Lung (tissue), 12 donors: ENCODE data around the gene MAPKAPK3. TPM values are rescaled to one million over a fixed set of nuclear protein-coding genes. Genes with fewer than 3 reads are reported as not detected.
"Not testable (repeated sequence)": the region's sequence is repeated elsewhere in the genome, so short reads cannot be mapped to it uniquely, and the experiment has no call there.

ENCODE experiments used
- ATAC-seq: fragments of 200-7000 bp; cut with Tn5 transposase; one replicate; pipeline ENCODE4 v1.9.1; 2020; ENCODE audit warnings: moderate number of reproducible peaks; ENCODE audit not compliant: insufficient read depth, low FRiP score
- DNase-seq, 3 donors: peaks; one replicate each; pipeline ENCODE4 v3.0.0-alpha.2; 2013 to 2017
- H3K27ac ChIP-seq, 2 donors: one replicate each; pipeline ENCODE4 v1.5.1; 2013; ENCODE audit warnings: mild to moderate bottlenecking in 2 of 2, moderate library complexity in 2 of 2, control low read depth in 1 of 2, inconsistent platforms in 1 of 2, low read depth in 1 of 2, low read length in 1 of 2
- H3K27me3 ChIP-seq, 3 donors: one replicate each; pipeline ENCODE4 v1.5.1; 2013; ENCODE audit warnings: low read length in 2 of 3; ENCODE audit not compliant: control insufficient read depth in 3 of 3, insufficient read depth in 3 of 3
- H3K36me3 ChIP-seq, 4 donors: one replicate each; pipeline ENCODE4 v1.5.1; 2013; ENCODE audit warnings: low read length in 4 of 4, mild to moderate bottlenecking in 1 of 4, moderate library complexity in 1 of 4; ENCODE audit not compliant: control insufficient read depth in 4 of 4, insufficient read depth in 4 of 4
- H3K4me1 ChIP-seq, 5 donors: one replicate each; pipeline ENCODE4 v1.5.1; 2013; ENCODE audit warnings: low read length in 5 of 5, mild to moderate bottlenecking in 2 of 5, moderate library complexity in 1 of 5; ENCODE audit not compliant: control insufficient read depth in 5 of 5, insufficient read depth in 5 of 5
- H3K4me3 ChIP-seq: one replicate; pipeline ENCODE4 v1.5.1; 2013; ENCODE audit warnings: mild to moderate bottlenecking, control low read depth, moderate library complexity
- H3K9ac ChIP-seq, 2 donors: one replicate each; pipeline ENCODE4 v1.5.1; 2013; ENCODE audit warnings: low read length in 2 of 2, control low read depth in 1 of 2; ENCODE audit not compliant: insufficient read depth in 1 of 2
- H3K9me3 ChIP-seq, 4 donors: one replicate each; pipeline ENCODE4 v1.5.1; 2013; ENCODE audit warnings: low read length in 3 of 4, mild to moderate bottlenecking in 1 of 4, moderate library complexity in 1 of 4; ENCODE audit not compliant: control insufficient read depth in 4 of 4, insufficient read depth in 3 of 4
- CTCF ChIP-seq: IDR thresholded peaks from 2 replicates; pipeline ENCODE4 v1.5.1; 2012; ENCODE audit warnings: mild to moderate bottlenecking; ENCODE audit errors: control extremely low read depth, extremely low read depth
- WGBS, 2 donors: extraction: QIAGEN DNeasy Blood & Tissue Kit; methylation state at CpG; one replicate each; pipeline ENCODE4 v1.1.7; 2013; 5-methylcytosine and 5-hydroxymethylcytosine counted together
- polyA plus RNA-seq, 2 donors: library from polyadenylated mRNA; stranded (reverse); fragments of 200-250 nt; gene quantifications; one replicate each; pipeline ENCODE4 v1.2.1, GENCODE V29; 2013
- total RNA-seq, 2 donors: library from RNA; depleted of rRNA in 1 of 2; stranded (reverse); fragments of >200 nt in 1 of 2; gene quantifications; one replicate each; pipeline ENCODE4 v1.2.1, GENCODE V29; 2014 to 2021
- donor health status: control.
- donor health status: control.
- donor health status: Bipolar disorder and iron deficiency.
- donor health status: healthy.
- donor health status: DM: yes; HTN: yes; CAD: no.

MAPKAPK3 gene
- total and polyA plus RNA-seq, 4 donors: 23.6 to 96.1 (median 71.4) TPM

- ATAC-seq: no peak
- Histone ChIP-seq H3K36me3 (no peaks in the 10 kb centered on the region), H3K27me3 (no peaks in the 10 kb centered on the region), H3K27ac (no peak overlapping the region), H3K4me1 (no peaks in the 10 kb centered on the region), H3K9me3 (no peaks in the 10 kb centered on the region), H3K4me3 (no peak overlapping the region), H3K9ac (no peak overlapping the region)
- TF ChIP-seq CTCF: no peak
- DNase-seq: no peak
- 83% methylated on average over 6 of the region's 6 CpGs for WGBS, 2 donors
Observed at GRCh38 chr3:50661321-50661837, 44.4 kb downstream of the MAPKAPK3 start.

- DNase-seq (no peak), ATAC-seq (no peak)
- Histone ChIP-seq H3K4me3 (no peak overlapping the region), H3K9me3 (no peaks in the 10 kb centered on the region), H3K36me3 (no peaks in the 10 kb centered on the region), H3K9ac (no peak overlapping the region), H3K4me1 (no peaks in the 10 kb centered on the region), H3K27ac (no peak overlapping the region), H3K27me3 (no peaks in the 10 kb centered on the region)
- no peak for TF ChIP-seq CTCF
- WGBS, 2 donors: 55 to 68% methylated on average over 2 of the region's 2 CpGs
Observed at GRCh38 chr3:50662408-50662807, 45.5 kb downstream of the MAPKAPK3 start.

- no peak overlapping the region for H3K4me3 ChIP-seq
- no peak overlapping the region for H3K27ac ChIP-seq
- WGBS, 2 donors: 80 to 89% methylated on average over 5 of the region's 5 CpGs
- no peaks in the 10 kb centered on the region for H3K4me1 ChIP-seq
- no peaks in the 10 kb centered on the region for H3K36me3 ChIP-seq
- no peaks in the 10 kb centered on the region for H3K9me3 ChIP-seq
- H3K27me3 ChIP-seq: peaks cover 0 to 7% (median 5%) of the 10 kb centered on the region in 3 donors
- ATAC-seq (no peak), DNase-seq (no peak)
- no peak overlapping the region for H3K9ac ChIP-seq
- TF ChIP-seq CTCF: no peak
Observed at GRCh38 chr3:50665081-50665840, 48.3 kb downstream of the MAPKAPK3 start.

- H3K27me3 ChIP-seq: peaks cover 0 to 12% (median 10%) of the 10 kb centered on the region in 3 donors
- WGBS, 2 donors: 78% methylated on average over 9 of the region's 9 CpGs
- DNase-seq, H3K27ac ChIP-seq, H3K4me3 ChIP-seq, H3K9ac ChIP-seq, ATAC-seq, H3K9me3 ChIP-seq, H3K36me3 ChIP-seq, H3K4me1 ChIP-seq: not testable (repeated sequence)
Observed at GRCh38 chr3:50665841-50666115, 48.8 kb downstream of the MAPKAPK3 start.
